Upper lobe of left lung (tissue), 6 donors: ENCODE results near the gene SUN1. TPM values are rescaled to one million over a fixed set of nuclear protein-coding genes. Genes with fewer than 3 reads are reported as not detected.

ENCODE experiments used
- ATAC-seq, 2 donors: fragments of 200-7000 bp; cut with Tn5 transposase; one replicate each; pipeline ENCODE4 v1.9.1; 2022; ENCODE audit warnings: mild to moderate bottlenecking in 2 of 2, moderate library complexity in 2 of 2; ENCODE audit not compliant: low FRiP score in 2 of 2
- DNase-seq, 2 donors: peaks; one replicate each; pipeline ENCODE4 v3.0.0-alpha.2; 2019 to 2020
- H3K27ac ChIP-seq, 4 donors: fragments of 200-600 bp; sonication (generic); one replicate each; pipeline ENCODE4 v1.5.1; 2016 to 2019
- H3K27me3 ChIP-seq, 4 donors: fragments of 200-600 bp; sonication (generic); one replicate each; pipeline ENCODE4 v1.5.1; 2017 to 2019
- H3K36me3 ChIP-seq, 4 donors: fragments of 200-600 bp; sonication (generic); one replicate each; pipeline ENCODE4 v1.5.1; 2016 to 2019
- H3K4me1 ChIP-seq, 4 donors: fragments of 200-600 bp; sonication (generic); one replicate each; pipeline ENCODE4 v1.5.1; 2018 to 2019
- H3K4me3 ChIP-seq, 4 donors: fragments of 200-600 bp; sonication (generic); one replicate each; pipeline ENCODE4 v1.5.1; 2017 to 2019; ENCODE audit warnings: mild to moderate bottlenecking in 2 of 4, moderate library complexity in 1 of 4
- H3K9me3 ChIP-seq, 4 donors: fragments of 200-600 bp; sonication (generic); one replicate each; pipeline ENCODE4 v1.5.1; 2018 to 2019
- CTCF ChIP-seq, 6 experiments: fragments of 450-650 bp in 4 of 6; fragments of 200-600 bp in 2 of 6; sonication (generic) in 2 of 6; IDR thresholded peaks; one replicate each; pipeline ENCODE4 v1.5.1; 2016 to 2019; ENCODE audit warnings: antibody characterized with exemption in 6 of 6
- EP300 ChIP-seq, 4 donors: sonication (generic); formaldehyde crosslinking; IDR thresholded peaks; one replicate each; pipeline ENCODE4 v1.5.1; 2017; ENCODE audit warnings: antibody characterized with exemption in 4 of 4, control low read depth in 2 of 4
- POLR2A ChIP-seq, 4 donors: fragments of 450-650 bp; IDR thresholded peaks; one replicate each; pipeline ENCODE4 v1.5.1; 2016 to 2017; ENCODE audit warnings: antibody characterized with exemption in 4 of 4, mild to moderate bottlenecking in 2 of 4
- POLR2AphosphoS5 ChIP-seq, 2 donors: sonication (generic); formaldehyde crosslinking; IDR thresholded peaks; one replicate each; pipeline ENCODE4 v1.5.1; 2017; ENCODE audit warnings: antibody characterized with exemption in 2 of 2
- WGBS, 2 donors: methylation state at CpG; one replicate each; pipeline ENCODE4 v1.1.5; 2017 to 2018; 5-methylcytosine and 5-hydroxymethylcytosine counted together
- total RNA-seq, 6 donors: library from RNA; depleted of rRNA in 4 of 6; stranded (reverse); fragments of >200 nt in 4 of 6; gene quantifications; one replicate each; pipeline versions ENCODE4 v1.1.0 to v1.2.1, GENCODE V29; 2016 to 2021
- donor health status: DM: no; HTN: no; CAD: no; lungs with moderate emphysema.
- donor health status: DM: no; HTN: yes; CAD: no; lungs with severe emphysema.

SUN1 gene
- 100 to 1,000 TPM; 107 to 196 (median 127) TPM for total RNA-seq

- Histone ChIP-seq H3K9me3 (no peaks in the 10 kb centered on the region), H3K27ac (peak within 1 kb of the TSS; percentile 81 to 92 (median 88)), H3K36me3 (peaks cover 0 to 13% (median 3%) of the 10 kb centered on the region in 4 donors), H3K4me1 (peaks cover 30 to 53% (median 41%) of the 10 kb centered on the region in 4 donors), H3K4me3 (peak within 1 kb of the TSS in 2 of 4 donors; percentile 7 to 19), H3K27me3 (no peaks in the 10 kb centered on the region)
- peak; percentile 41 to 81 for ATAC-seq
- TF ChIP-seq POLR2A (IDR thresholded peaks at IDR 0.05) (peak in 1 of 4 donors; percentile 32), EP300 (IDR thresholded peaks at IDR 0.05) (peak in 2 of 4 donors; percentile 53 to 63), CTCF (IDR thresholded peaks at IDR 0.05) (no peak), POLR2AphosphoS5 (IDR thresholded peaks at IDR 0.05) (peak in 1 of 2 donors; percentile 43)
- 42 to 51% methylated on average over 24 of the region's 24 CpGs for WGBS, 2 donors
- peak in 1 of 2 donors; percentile 64 for DNase-seq
These were observed at the start of gene SUN1 for GRCh38 chr7:832167-832967. Gene SUN1, plus strand, starts transcription at chr7:832476. Its CDS starts 49 bp downstream, at chr7:832525.

- H3K4me3 ChIP-seq: no peak overlapping the region
- peaks cover 0 to 53% (median 25%) of the 10 kb centered on the region in 4 donors for H3K36me3 ChIP-seq
- H3K27ac ChIP-seq: no peak overlapping the region
- ATAC-seq (no peak), DNase-seq (peak in 1 of 2 donors; percentile 62)
- H3K9me3 ChIP-seq: no peaks in the 10 kb centered on the region
- H3K4me1 ChIP-seq: peaks cover 0 to 11% (median 6%) of the 10 kb centered on the region in 4 donors
- 95 to 96% methylated on average over 50 to 56 of the region's 56 CpGs for WGBS, 2 donors
- no peak for TF ChIP-seq POLR2A (IDR thresholded peaks at IDR 0.05)
- no peak for TF ChIP-seq POLR2AphosphoS5 (IDR thresholded peaks at IDR 0.05)
- no peak for TF ChIP-seq EP300 (IDR thresholded peaks at IDR 0.05)
- TF ChIP-seq CTCF (IDR thresholded peaks at IDR 0.05): no peak
- no peaks in the 10 kb centered on the region for H3K27me3 ChIP-seq
These were observed 49.4 kb upstream of the SUN1 start for GRCh38 chr7:782718-783449.

GRCh38 chr7:783556-784490 lies 48.5 kb upstream of the SUN1 start:
- Histone ChIP-seq H3K27me3 (no peaks in the 10 kb centered on the region), H3K27ac (no peak overlapping the region), H3K9me3 (no peaks in the 10 kb centered on the region), H3K4me3 (no peak overlapping the region), H3K36me3 (peaks cover 0 to 50% (median 25%) of the 10 kb centered on the region in 4 donors), H3K4me1 (peaks cover 0 to 11% (median 6%) of the 10 kb centered on the region in 4 donors)
- no peak for ATAC-seq
- TF ChIP-seq CTCF (IDR thresholded peaks at IDR 0.05) (no peak), EP300 (IDR thresholded peaks at IDR 0.05) (no peak), POLR2AphosphoS5 (IDR thresholded peaks at IDR 0.05) (no peak), POLR2A (IDR thresholded peaks at IDR 0.05) (no peak)
- whole genome bisulfite sequencing, 2 donors: 95% methylated on average over 28 to 36 of the region's 36 CpGs
- DNase-seq: peak in 1 of 2 donors; percentile 73

GRCh38 chr7:784971-785370 lies 47.3 kb upstream of the SUN1 start:
- DNase-seq: no peak
- ATAC-seq: no peak

More at GRCh38 chr7:784971-785370, 47.3 kb upstream of the SUN1 start:
- 97% methylated on average over 21 of the region's 21 CpGs for WGBS, 2 donors
- H3K36me3 ChIP-seq: peaks cover 0 to 45% (median 23%) of the 10 kb centered on the region in 4 donors
- no peaks in the 10 kb centered on the region for H3K27me3 ChIP-seq
- H3K4me1 ChIP-seq: peaks cover 0 to 5% (median 2%) of the 10 kb centered on the region in 4 donors
- TF ChIP-seq CTCF (IDR thresholded peaks at IDR 0.05) (no peak), POLR2A (IDR thresholded peaks at IDR 0.05) (no peak), EP300 (IDR thresholded peaks at IDR 0.05) (no peak), POLR2AphosphoS5 (IDR thresholded peaks at IDR 0.05) (no peak)
- no peak overlapping the region for H3K4me3 ChIP-seq
- H3K9me3 ChIP-seq: no peaks in the 10 kb centered on the region
- no peak overlapping the region for H3K27ac ChIP-seq
